Activated CD4-positive, alpha-beta memory T cell treated with anti-CD3 and anti-CD28 coated beads, Interleukin-2, amount 10 ng/mL, durations not matched to agents 7 days and 5 days (primary cell): ENCODE measurements around the gene TPCN2. TPM values are rescaled to one million over a fixed set of nuclear protein-coding genes. Genes with fewer than 3 reads are reported as not detected.

Source experiments
- CTCF ChIA-PET: fragments of 350-600 bp; sonication (Branson Sonifier 250); formaldehyde crosslinking; loops from one replicate; lab custom pipeline; 2021; ENCODE audit warnings: antibody characterized with exemption, inconsistent platforms; lab: Charles Lee
- POLR2A ChIA-PET: fragments of 350-600 bp; sonication (Branson Sonifier 250); formaldehyde crosslinking; loops from one replicate; lab custom pipeline; 2021; ENCODE audit warnings: antibody characterized with exemption; lab: Charles Lee
- DNase-seq: peaks from one replicate; pipeline ENCODE4 v3.0.0-alpha.2; 2020
- H3K27ac Mint-ChIP-seq: one replicate; pipeline ENCODE4 v1.8.0; 2021; ENCODE audit warnings: mild to moderate bottlenecking, mixed read lengths
- H3K27me3 Mint-ChIP-seq: one replicate; pipeline ENCODE4 v1.8.0; 2021; ENCODE audit warnings: mixed read lengths
- H3K36me3 Mint-ChIP-seq: one replicate; pipeline ENCODE4 v1.8.0; 2021; ENCODE audit warnings: low read depth, mixed read lengths
- H3K4me1 Mint-ChIP-seq: one replicate; pipeline ENCODE4 v1.8.0; 2021; ENCODE audit warnings: mixed read lengths
- H3K4me3 Mint-ChIP-seq: one replicate; pipeline ENCODE4 v1.8.0; 2021; ENCODE audit warnings: mild to moderate bottlenecking, mixed read lengths
- H3K9me3 Mint-ChIP-seq: one replicate; pipeline ENCODE4 v1.8.0; 2021; ENCODE audit warnings: mixed read lengths
- total RNA-seq, 2 experiments: library from RNA; stranded (reverse); gene quantifications; one replicate each; pipeline ENCODE4 v1.2.3, GENCODE V29; 2021

Gene TPCN2
- total RNA-seq, 2 experiments from 2014 or later = 25.8 to 26.0 TPM

GRCh38 chr11:69059429-69059828, 10.7 kb downstream of the TPCN2 start:
- peaks cover 11% of the 10 kb centered on the region for H3K4me1 Mint-ChIP-seq
- ChIA-PET CTCF (no interaction called here), POLR2A (no interaction called here)
- H3K4me3 Mint-ChIP-seq = no peak overlapping the region
- H3K36me3 Mint-ChIP-seq = peaks cover 3% of the 10 kb centered on the region
- H3K27ac Mint-ChIP-seq = no peak overlapping the region
- H3K9me3 Mint-ChIP-seq = no peaks in the 10 kb centered on the region
- no peak for DNase-seq
- no peaks in the 10 kb centered on the region for H3K27me3 Mint-ChIP-seq

GRCh38 chr11:69059985-69060384, 11.3 kb downstream of the TPCN2 start:
- H3K27me3 Mint-ChIP-seq = no peaks in the 10 kb centered on the region
- no peak overlapping the region for H3K4me3 Mint-ChIP-seq
- H3K9me3 Mint-ChIP-seq = no peaks in the 10 kb centered on the region
- no peak overlapping the region for H3K27ac Mint-ChIP-seq
- peaks cover 2% of the 10 kb centered on the region for H3K36me3 Mint-ChIP-seq
- peaks cover 10% of the 10 kb centered on the region for H3K4me1 Mint-ChIP-seq
- POLR2A ChIA-PET = no interaction called here
- DNase-seq = no peak
- CTCF ChIA-PET = no interaction called here

GRCh38 chr11:69060806-69061712, 12.3 kb downstream of the TPCN2 start:
- Mint-ChIP-seq H3K36me3 (no peaks in the 10 kb centered on the region), H3K27me3 (no peaks in the 10 kb centered on the region), H3K4me1 (peaks cover 3% of the 10 kb centered on the region), H3K9me3 (no peaks in the 10 kb centered on the region), H3K27ac (no peak overlapping the region), H3K4me3 (no peak overlapping the region)
- ChIA-PET POLR2A (interaction anchor here (0.8 kb wide), 1 partner anchor 14 kb away, joined by 3 read pairs; no protein-coding TSS in a partner anchor), CTCF (no interaction called here)
- DNase-seq = no peak

GRCh38 chr11:69061713-69062053, 13.0 kb downstream of the TPCN2 start:
- Mint-ChIP-seq H3K27me3 (no peaks in the 10 kb centered on the region), H3K27ac (no peak overlapping the region), H3K4me1 (no peaks in the 10 kb centered on the region), H3K36me3 (no peaks in the 10 kb centered on the region), H3K9me3 (no peaks in the 10 kb centered on the region), H3K4me3 (no peak overlapping the region)
- POLR2A ChIA-PET = interaction anchor here (0.8 kb wide), 1 partner anchor 13 kb away, joined by 3 read pairs; no protein-coding TSS in a partner anchor
- CTCF ChIA-PET = no interaction called here
- DNase-seq = no peak

GRCh38 chr11:69062169-69062855, 13.6 kb downstream of the TPCN2 start:
- ChIA-PET POLR2A (no interaction called here), CTCF (no interaction called here)
- H3K4me1 Mint-ChIP-seq = no peaks in the 10 kb centered on the region
- H3K27me3 Mint-ChIP-seq = no peaks in the 10 kb centered on the region
- no peaks in the 10 kb centered on the region for H3K36me3 Mint-ChIP-seq
- no peak overlapping the region for H3K27ac Mint-ChIP-seq
- no peaks in the 10 kb centered on the region for H3K9me3 Mint-ChIP-seq
- DNase-seq = no peak
- no peak overlapping the region for H3K4me3 Mint-ChIP-seq

- ChIA-PET POLR2A (no interaction called here), CTCF (no interaction called here)
- DNase-seq = no peak
- H3K4me3 Mint-ChIP-seq = no peak overlapping the region
- no peaks in the 10 kb centered on the region for H3K9me3 Mint-ChIP-seq
- H3K36me3 Mint-ChIP-seq = no peaks in the 10 kb centered on the region
- no peak overlapping the region for H3K27ac Mint-ChIP-seq
- no peaks in the 10 kb centered on the region for H3K4me1 Mint-ChIP-seq
- H3K27me3 Mint-ChIP-seq = no peaks in the 10 kb centered on the region
These were observed 14.3 kb downstream of the TPCN2 start for GRCh38 chr11:69062873-69063651.

- Mint-ChIP-seq H3K27ac (no peak overlapping the region), H3K4me1 (no peaks in the 10 kb centered on the region), H3K9me3 (no peaks in the 10 kb centered on the region), H3K27me3 (no peaks in the 10 kb centered on the region), H3K4me3 (no peak overlapping the region), H3K36me3 (no peaks in the 10 kb centered on the region)
- CTCF ChIA-PET = no interaction called here
- POLR2A ChIA-PET = no interaction called here
- no peak for DNase-seq
These were observed 15.0 kb downstream of the TPCN2 start for GRCh38 chr11:69063652-69064260.

- POLR2A ChIA-PET = no interaction called here
- H3K27ac Mint-ChIP-seq = no peak overlapping the region
- CTCF ChIA-PET = no interaction called here
- no peak overlapping the region for H3K4me3 Mint-ChIP-seq
- no peaks in the 10 kb centered on the region for H3K9me3 Mint-ChIP-seq
- H3K36me3 Mint-ChIP-seq = no peaks in the 10 kb centered on the region
- no peaks in the 10 kb centered on the region for H3K4me1 Mint-ChIP-seq
- no peak for DNase-seq
- no peaks in the 10 kb centered on the region for H3K27me3 Mint-ChIP-seq
These were observed 15.7 kb downstream of the TPCN2 start for GRCh38 chr11:69064394-69064957.

GRCh38 chr11:69065147-69065710, 16.5 kb downstream of the TPCN2 start:
- no peak overlapping the region for H3K27ac Mint-ChIP-seq
- POLR2A ChIA-PET = no interaction called here
- CTCF ChIA-PET = no interaction called here
- H3K36me3 Mint-ChIP-seq = peaks cover under 1% of the 10 kb centered on the region
- no peaks in the 10 kb centered on the region for H3K27me3 Mint-ChIP-seq
- no peaks in the 10 kb centered on the region for H3K4me1 Mint-ChIP-seq
- no peaks in the 10 kb centered on the region for H3K9me3 Mint-ChIP-seq
- H3K4me3 Mint-ChIP-seq = no peak overlapping the region
- no peak for DNase-seq

- no peaks in the 10 kb centered on the region for H3K9me3 Mint-ChIP-seq
- POLR2A ChIA-PET = no interaction called here
- H3K4me1 Mint-ChIP-seq = no peaks in the 10 kb centered on the region
- DNase-seq = no peak
- CTCF ChIA-PET = no interaction called here
- H3K36me3 Mint-ChIP-seq = peaks cover 8% of the 10 kb centered on the region
- H3K27ac Mint-ChIP-seq = no peak overlapping the region
- no peak overlapping the region for H3K4me3 Mint-ChIP-seq
- no peaks in the 10 kb centered on the region for H3K27me3 Mint-ChIP-seq
These were observed 17.7 kb downstream of the TPCN2 start for GRCh38 chr11:69066122-69067112.

- H3K27ac Mint-ChIP-seq = no peak overlapping the region
- no peaks in the 10 kb centered on the region for H3K4me1 Mint-ChIP-seq
- no peaks in the 10 kb centered on the region for H3K9me3 Mint-ChIP-seq
- ChIA-PET CTCF (no interaction called here), POLR2A (no interaction called here)
- no peaks in the 10 kb centered on the region for H3K27me3 Mint-ChIP-seq
- H3K4me3 Mint-ChIP-seq = no peak overlapping the region
- H3K36me3 Mint-ChIP-seq = peaks cover 8% of the 10 kb centered on the region
- no peak for DNase-seq
These were observed 18.5 kb downstream of the TPCN2 start for GRCh38 chr11:69067200-69067599.
